PC-3 (cell line): Measurements from ENCODE around the gene SEMA3D.

Source experiments
- EZH2 ChIP-seq: fragments of 300-600 bp; sonication (generic); IDR thresholded peaks from one replicate; pipeline ENCODE4 v1.6.1; 2017; ENCODE audit warnings: antibody characterized with exemption, mild to moderate bottlenecking, low read length; ENCODE audit not compliant: unreplicated experiment
- TF ChIP-seq, protein P1 (sequence below): fragments of 300-600 bp; sonication (generic); conservative IDR thresholded peaks from 2 replicates; pipeline ENCODE4 v1.5.1; 2017; ENCODE audit warnings: antibody characterized with exemption, low read depth, mild to moderate bottlenecking, low read length

DNA sequence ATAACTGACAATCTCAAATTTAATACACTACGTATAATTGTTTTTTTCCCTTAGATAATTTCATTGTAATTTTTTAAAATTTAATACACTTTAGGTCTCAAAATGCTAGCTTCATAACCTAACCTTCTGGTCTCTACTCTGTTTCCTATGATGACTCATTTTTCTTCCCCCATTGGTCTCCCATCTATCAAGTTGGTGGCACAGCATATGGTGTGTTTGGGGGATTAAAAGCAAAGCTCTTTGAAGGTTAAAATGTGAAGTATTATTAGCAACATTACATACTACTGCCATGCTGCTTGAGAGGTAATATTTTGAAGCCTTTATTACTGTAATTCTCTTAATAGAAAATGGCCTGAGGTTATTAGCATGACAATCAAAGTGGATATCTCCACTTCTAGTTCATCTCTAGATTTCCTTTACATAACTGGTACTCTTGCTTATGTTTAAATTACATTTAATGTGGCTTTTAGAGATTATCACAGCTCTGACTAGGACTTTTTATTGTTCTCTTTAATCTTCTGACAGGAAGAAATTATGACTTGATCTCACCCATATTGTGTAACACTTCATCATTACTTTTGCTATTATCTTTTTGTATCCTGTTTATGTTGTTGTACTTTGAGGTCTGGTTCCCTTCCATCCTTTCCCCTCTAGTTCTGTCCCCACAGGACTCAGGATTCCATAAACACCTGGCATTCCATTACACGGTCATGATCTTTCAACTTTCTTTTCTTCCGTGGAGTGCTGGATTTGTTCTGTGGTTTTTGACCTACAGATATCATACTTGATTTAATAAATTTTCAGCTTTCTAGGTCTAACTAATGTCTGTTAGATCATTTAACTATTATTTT, 185.1 kb downstream of the SEMA3D start:
- TF ChIP-seq, protein P1, sequence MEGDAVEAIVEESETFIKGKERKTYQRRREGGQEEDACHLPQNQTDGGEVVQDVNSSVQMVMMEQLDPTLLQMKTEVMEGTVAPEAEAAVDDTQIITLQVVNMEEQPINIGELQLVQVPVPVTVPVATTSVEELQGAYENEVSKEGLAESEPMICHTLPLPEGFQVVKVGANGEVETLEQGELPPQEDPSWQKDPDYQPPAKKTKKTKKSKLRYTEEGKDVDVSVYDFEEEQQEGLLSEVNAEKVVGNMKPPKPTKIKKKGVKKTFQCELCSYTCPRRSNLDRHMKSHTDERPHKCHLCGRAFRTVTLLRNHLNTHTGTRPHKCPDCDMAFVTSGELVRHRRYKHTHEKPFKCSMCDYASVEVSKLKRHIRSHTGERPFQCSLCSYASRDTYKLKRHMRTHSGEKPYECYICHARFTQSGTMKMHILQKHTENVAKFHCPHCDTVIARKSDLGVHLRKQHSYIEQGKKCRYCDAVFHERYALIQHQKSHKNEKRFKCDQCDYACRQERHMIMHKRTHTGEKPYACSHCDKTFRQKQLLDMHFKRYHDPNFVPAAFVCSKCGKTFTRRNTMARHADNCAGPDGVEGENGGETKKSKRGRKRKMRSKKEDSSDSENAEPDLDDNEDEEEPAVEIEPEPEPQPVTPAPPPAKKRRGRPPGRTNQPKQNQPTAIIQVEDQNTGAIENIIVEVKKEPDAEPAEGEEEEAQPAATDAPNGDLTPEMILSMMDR, result no peak
- no peak for TF ChIP-seq EZH2
